Stimulated activated CD8-positive, alpha-beta memory T cell treated with anti-CD3 and anti-CD28 coated beads, Interleukin-12 subunit alpha, Interleukin-12 subunit beta, amount 100 ng/mL, for 24 hours (primary cell): ENCODE results near the gene ZNF678.

Experiments
- DNase-seq: peaks from one replicate; pipeline ENCODE4 v3.0.0-alpha.2; 2020; ENCODE audit errors: extremely low read depth

The ZNF678 gene

DNA sequence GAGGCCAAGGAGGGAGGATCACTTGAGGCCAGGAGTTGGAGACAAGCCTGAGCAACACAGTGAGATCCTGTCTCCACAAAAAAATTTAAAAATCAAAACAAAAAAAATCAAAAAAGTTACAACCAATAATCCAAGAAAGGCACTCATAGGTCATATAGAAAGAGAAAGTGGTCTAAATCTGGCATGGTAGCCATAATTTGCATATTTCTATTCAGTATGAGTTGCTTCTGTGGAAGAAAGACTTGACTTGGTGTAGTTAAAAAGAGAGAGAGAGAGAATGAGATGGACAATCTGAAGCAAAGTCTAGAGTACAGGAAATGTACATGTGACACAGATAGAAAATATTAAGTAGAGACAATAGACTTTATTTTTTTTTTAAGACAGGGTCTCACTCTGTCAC lies 149.3 kb downstream of the ZNF678 start:
- no peak for DNase-seq

DNA sequence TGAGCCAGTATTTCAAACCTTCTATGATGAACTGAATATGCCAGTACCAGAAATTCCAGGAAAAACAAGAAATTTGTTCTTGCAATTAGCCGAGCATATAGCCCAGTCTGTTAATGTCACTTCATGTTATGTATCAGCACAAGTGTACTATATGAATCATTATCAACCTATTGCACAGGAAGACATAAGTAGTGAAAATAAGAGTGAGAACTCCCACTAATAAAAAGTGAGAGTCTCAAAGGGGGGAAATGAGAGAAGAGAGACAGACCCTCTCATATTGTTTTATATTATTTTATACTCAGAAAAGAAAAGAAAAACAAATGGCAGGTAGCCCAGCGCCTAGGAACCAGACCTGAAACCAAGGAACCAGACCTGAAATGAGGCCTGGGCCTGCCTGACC lies 155.6 kb downstream of the ZNF678 start:
- no peak for DNase-seq

DNA sequence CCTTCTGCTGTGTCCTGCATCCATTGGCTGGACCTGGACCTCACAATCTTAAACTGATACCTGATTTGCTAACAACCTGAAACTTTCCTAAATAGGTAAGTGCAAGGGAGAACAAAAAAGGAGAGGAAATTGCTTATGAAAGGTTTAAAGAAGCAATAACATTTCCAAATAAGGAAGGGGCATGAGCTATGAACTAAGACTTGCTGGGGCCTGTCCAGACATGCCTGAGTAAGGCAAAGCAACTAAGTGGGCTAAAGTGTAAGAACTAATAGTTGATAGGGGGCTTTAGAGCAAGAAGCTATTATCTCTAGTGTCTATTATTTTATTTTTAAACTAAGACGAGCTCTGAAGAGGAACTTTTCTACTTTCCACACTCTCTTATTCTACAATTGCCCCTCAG lies 160.1 kb downstream of the ZNF678 start:
- DNase-seq: no peak

DNA sequence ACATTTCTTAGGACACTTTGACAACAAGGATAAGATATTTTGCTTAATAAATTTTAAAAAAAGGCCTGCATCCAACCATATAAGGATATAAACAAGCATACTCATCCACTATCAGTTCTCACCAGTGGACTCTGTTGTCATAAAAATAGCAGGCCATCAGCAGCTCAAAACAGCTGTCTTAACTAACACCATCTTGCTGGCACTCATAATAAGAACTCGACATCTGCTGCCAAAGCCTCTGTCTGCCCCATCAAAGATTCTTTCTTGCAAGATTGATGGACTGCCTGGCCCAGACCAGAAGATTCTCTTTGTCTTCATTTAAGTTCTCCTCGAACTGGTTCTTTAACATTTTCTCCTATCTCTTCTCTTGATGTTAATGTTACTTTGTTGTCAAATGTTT lies 161.7 kb downstream of the ZNF678 start:
- no peak for DNase-seq

DNA sequence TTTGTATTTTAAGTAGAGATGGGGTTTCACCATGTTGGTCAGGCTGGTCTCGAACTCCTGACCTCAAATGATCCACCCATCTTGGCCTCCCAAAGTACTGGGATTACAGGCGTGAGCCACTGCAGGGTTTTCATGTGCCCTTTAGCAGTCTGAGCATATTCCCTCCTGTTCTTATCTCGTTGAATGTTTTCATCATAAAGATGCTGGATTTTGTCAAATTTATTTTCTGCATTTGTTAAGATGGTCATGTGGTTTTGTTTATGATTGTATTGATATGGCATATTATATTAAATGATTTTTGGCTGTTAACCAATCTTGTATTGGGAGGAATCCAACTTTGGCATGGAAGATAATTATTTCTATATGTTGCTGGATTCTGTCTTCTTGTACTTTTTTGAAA lies 163.0 kb downstream of the ZNF678 start:
- no peak for DNase-seq
